Spinal cord (tissue), 10 donors: ENCODE results near the gene FMN1. TPM values are rescaled to one million over a fixed set of nuclear protein-coding genes. Genes with fewer than 3 reads are reported as not detected.

Experiments
- DNase-seq, 6 donors: peaks; one replicate each; pipeline versions ENCODE4 v3.0.0 to v3.0.0-alpha.2; 2013 to 2015; ENCODE audit warnings: low spot score in 6 of 6, low read depth in 4 of 6
- H3K27ac ChIP-seq: one replicate; pipeline ENCODE4 v1.5.1; 2013; ENCODE audit warnings: low read depth, low read length, control low read depth
- H3K27me3 ChIP-seq: one replicate; pipeline ENCODE4 v1.6.1; 2013; ENCODE audit warnings: low read length; ENCODE audit not compliant: control insufficient read depth, insufficient read depth
- H3K36me3 ChIP-seq: one replicate; pipeline ENCODE4 v1.6.1; 2013; ENCODE audit warnings: low read length; ENCODE audit not compliant: control insufficient read depth, insufficient read depth
- H3K4me1 ChIP-seq: one replicate; pipeline ENCODE4 v1.6.1; 2013; ENCODE audit warnings: low read length; ENCODE audit not compliant: control insufficient read depth, insufficient read depth
- H3K4me3 ChIP-seq: one replicate; pipeline ENCODE4 v1.5.1; 2013; ENCODE audit warnings: low read depth, low read length, control low read depth
- H3K9me3 ChIP-seq: one replicate; pipeline ENCODE4 v1.6.1; 2013; ENCODE audit warnings: low read length; ENCODE audit not compliant: control insufficient read depth, insufficient read depth
- WGBS: methylation state at CpG from one replicate; pipeline ENCODE4 v1.1.5; 2013; ENCODE audit warnings: missing lambda C conversion rate; ENCODE audit not compliant: insufficient coverage; 5-methylcytosine and 5-hydroxymethylcytosine counted together
- polyA plus RNA-seq, 2 donors: library from polyadenylated mRNA; unstranded; fragments of 120-200 nt; gene quantifications; one replicate each; pipeline ENCODE4 v1.2.1, GENCODE V29; 2013; ENCODE audit not compliant: insufficient read length in 2 of 2
- total RNA-seq, 2 donors: library from RNA; depleted of rRNA in 1 of 2; stranded (reverse); fragments of 120-200 nt in 1 of 2; fragments of >200 nt in 1 of 2; gene quantifications; one replicate each; pipeline versions ENCODE4 v1.2.3 to v1.2.4, GENCODE V29; 2013 to 2014
- donor health status: healthy.

FMN1 gene
- total and polyA plus RNA-seq, 4 donors, result 1.00 to 5.7 (median 2.8) TPM

DNA sequence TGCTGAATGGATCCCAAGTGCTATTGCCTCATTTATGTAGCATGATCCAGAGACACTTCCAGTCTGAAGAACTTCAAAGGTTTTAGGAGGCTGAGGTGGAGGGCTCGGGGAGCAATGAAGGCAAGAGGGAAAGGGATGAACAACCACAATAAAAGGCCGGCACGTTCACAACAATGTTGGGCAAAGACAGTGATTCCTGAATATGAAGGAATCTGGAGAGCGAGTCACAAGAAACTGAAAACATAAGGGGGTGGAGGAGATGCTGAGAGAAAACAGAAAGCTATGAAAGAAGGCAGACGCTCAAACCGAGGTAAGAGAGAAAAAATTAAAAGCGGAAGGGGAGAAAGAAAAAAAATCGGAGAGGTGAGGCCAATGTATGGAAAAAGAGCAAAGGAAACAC is 356.6 kb downstream of the FMN1 start:
- WGBS, result 71% methylated on average over 8 of the region's 8 CpGs
- no peaks in the 10 kb centered on the region for H3K27me3 ChIP-seq
- no peaks in the 10 kb centered on the region for H3K36me3 ChIP-seq
- H3K4me3 ChIP-seq, result no peak overlapping the region
- H3K9me3 ChIP-seq, result no peaks in the 10 kb centered on the region
- no peak overlapping the region for H3K27ac ChIP-seq
- DNase-seq, result no peak
- peaks cover 3% of the 10 kb centered on the region for H3K4me1 ChIP-seq

DNA sequence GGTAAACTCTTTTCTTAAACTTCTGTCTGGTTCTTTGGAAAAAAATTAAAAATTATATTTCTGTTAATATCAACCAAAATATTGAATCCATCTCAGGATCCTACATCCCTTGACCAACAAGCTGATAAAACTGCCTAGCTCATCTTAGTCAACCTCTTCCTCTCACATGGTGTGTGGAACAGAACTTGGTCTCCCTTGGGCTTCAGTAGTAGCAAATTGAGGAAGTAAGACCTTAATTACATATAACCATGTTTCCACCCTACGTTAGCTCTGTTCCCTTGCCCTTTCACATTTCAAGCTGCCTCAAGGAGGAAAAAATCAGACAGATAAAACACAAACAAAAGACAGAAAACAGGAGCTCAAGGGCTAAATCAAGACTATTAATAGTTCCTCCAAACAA is 360.4 kb downstream of the FMN1 start:
- Histone ChIP-seq H3K27me3 (no peaks in the 10 kb centered on the region), H3K4me1 (peaks cover 3% of the 10 kb centered on the region), H3K27ac (no peak overlapping the region), H3K36me3 (no peaks in the 10 kb centered on the region), H3K9me3 (no peaks in the 10 kb centered on the region), H3K4me3 (no peak overlapping the region)
- DNase-seq, result no peak
- WGBS, result 89% methylated on average over 1 of the region's 1 CpG

DNA sequence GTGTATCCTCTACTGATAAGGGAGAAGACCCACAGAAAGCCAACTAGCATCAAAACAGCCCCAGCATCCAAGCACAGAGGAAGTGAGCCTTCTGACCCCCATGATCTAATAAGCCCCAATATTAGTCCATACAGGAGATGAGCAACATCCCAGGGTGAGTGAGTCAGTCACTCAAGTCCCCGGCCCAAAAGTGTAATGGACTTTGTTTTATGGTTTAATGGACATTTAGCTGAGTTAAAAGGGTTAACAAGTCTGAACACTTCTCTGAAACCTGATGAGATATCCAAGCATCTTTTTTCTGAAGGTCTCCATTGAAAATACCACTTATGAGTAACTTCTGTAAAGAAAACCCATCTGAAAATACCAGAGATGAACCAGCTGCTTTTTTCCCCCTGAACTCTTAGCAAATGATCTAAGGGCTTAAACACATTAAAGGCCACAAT is 361.1 kb downstream of the FMN1 start:
- Histone ChIP-seq H3K9me3 (no peaks in the 10 kb centered on the region), H3K36me3 (no peaks in the 10 kb centered on the region), H3K27me3 (no peaks in the 10 kb centered on the region), H3K27ac (no peak overlapping the region), H3K4me3 (no peak overlapping the region), H3K4me1 (peaks cover 2% of the 10 kb centered on the region)
- no CpG with 5 or more reads among the region's 1 CpG for WGBS
- no peak for DNase-seq

DNA sequence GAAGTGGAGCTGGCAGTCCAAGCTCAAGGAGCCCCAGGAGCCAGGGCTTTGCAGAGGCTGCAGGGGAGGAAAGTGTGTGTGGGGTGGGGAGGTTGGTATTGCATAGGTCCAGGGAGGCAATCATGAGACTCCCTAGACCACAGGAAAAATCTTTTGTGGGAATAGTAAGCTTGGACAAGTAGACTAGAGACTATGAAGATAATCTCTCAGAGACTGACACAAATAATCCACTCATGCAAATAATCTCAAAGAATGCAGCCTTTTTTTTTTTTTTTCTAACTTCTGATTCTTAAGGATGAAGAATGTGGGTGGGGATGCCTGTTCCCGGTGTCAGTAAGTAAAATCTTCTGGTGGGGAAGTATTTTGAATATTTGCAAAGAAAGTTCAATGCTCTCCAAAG is 363.0 kb downstream of the FMN1 start:
- Histone ChIP-seq H3K4me1 (no peaks in the 10 kb centered on the region), H3K36me3 (no peaks in the 10 kb centered on the region), H3K4me3 (no peak overlapping the region), H3K27ac (no peak overlapping the region), H3K27me3 (no peaks in the 10 kb centered on the region), H3K9me3 (no peaks in the 10 kb centered on the region)
- WGBS, result no CpG with 5 or more reads among the region's 1 CpG
- DNase-seq, result no peak

DNA sequence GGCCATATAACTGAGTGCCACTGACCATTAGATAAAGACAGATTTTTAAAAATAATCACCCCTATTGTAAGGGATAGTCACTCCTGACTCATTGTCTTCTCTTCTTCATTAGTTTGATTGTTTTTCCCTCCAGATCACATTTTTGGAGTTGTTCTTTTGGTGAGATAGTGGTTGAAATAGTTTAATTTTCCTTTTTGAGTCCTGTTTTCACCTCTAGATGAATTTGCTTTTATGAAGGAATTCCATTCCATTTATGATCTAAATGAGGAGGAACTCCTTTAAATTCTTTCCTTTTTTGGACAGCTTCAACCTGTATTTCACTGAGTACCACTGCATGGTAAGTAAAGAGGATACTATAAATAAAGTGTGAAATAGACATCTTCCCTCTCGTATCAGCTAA is 364.3 kb downstream of the FMN1 start:
- H3K36me3 ChIP-seq, result no peaks in the 10 kb centered on the region
- H3K4me1 ChIP-seq, result no peaks in the 10 kb centered on the region
- H3K9me3 ChIP-seq, result no peaks in the 10 kb centered on the region
- DNase-seq, result no peak
- no CpG with 5 or more reads among the region's 1 CpG for WGBS
- H3K27ac ChIP-seq, result no peak overlapping the region
- no peaks in the 10 kb centered on the region for H3K27me3 ChIP-seq
- no peak overlapping the region for H3K4me3 ChIP-seq

DNA sequence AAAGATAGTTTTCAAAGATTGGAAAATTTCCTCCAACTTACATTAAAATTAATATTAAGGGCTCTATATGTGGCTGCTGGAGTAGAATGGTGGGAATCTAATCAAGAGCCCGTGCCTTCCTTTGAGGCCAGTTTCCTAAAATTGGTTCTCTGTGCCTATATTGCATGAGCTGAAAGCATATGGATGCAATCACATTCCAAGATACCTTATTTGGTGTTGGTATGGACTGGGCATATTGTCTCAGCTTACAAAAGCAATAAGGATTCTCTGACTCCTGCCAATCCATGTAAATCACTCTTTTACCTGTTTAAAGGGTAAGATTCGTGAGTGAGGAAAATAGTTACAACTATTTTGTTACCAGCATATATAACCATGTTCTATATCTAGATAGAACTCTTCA is 365.1 kb downstream of the FMN1 start:
- Histone ChIP-seq H3K4me1 (no peaks in the 10 kb centered on the region), H3K27me3 (no peaks in the 10 kb centered on the region), H3K27ac (no peak overlapping the region), H3K4me3 (no peak overlapping the region), H3K9me3 (no peaks in the 10 kb centered on the region), H3K36me3 (no peaks in the 10 kb centered on the region)
- no peak for DNase-seq
- WGBS, result 100% methylated on average over 1 of the region's 2 CpGs

DNA sequence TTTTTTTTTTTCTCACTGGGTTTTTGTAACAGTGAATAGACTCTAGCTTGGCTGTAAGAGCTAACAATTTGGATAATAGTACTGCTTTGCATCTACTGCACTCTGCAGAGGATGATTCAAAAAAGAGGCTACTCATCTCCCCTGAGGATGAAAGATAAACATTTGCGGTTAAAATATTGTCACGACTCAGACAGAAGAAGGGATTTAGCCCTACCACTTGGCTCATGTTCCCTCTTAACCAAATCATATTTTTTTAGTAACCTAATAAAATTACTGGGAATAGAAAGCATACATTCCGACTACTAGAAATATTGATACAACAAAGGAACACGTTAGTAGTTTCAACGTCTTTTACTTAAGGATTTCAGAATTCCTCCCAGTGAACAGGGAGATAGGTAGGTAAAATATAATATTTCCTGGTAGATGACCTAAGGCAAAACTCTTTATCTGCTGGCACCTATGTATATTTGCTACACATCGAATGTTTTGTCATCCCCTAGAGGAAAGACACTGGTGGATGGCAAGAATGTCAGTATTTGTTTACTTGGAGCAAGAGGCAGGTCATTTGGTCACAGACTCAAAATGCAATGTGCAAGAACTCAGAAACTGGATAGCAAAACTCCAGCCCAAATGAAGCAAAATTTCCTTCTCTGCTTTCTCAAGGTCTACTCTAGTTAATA is 365.9 kb downstream of the FMN1 start:
- H3K27ac ChIP-seq, result no peak overlapping the region
- no peaks in the 10 kb centered on the region for H3K9me3 ChIP-seq
- no peaks in the 10 kb centered on the region for H3K4me1 ChIP-seq
- no peaks in the 10 kb centered on the region for H3K36me3 ChIP-seq
- H3K27me3 ChIP-seq, result no peaks in the 10 kb centered on the region
- no CpG with 5 or more reads among the region's 6 CpGs for WGBS
- no peak overlapping the region for H3K4me3 ChIP-seq
- no peak for DNase-seq

DNA sequence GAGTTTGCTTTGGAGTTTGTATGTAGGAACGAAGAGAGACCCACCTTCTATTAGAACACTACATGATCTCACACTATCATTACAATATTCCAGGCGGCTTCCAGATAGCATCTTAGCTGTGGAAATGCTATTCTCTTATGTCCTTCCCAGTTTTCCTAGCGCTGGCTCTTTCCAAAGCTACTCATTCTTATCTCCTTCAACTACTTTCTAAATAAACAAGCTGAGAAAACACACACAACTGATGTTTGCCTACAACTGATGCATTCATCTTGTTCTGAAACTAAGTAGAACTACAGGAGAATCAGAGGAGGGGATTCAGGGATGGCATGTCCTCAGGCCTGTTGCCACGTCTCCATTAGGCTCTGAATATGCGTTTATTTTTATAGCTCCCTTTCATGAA is 367.8 kb downstream of the FMN1 start:
- H3K36me3 ChIP-seq, result no peaks in the 10 kb centered on the region
- WGBS, result 100% methylated on average over 1 of the region's 5 CpGs
- H3K27me3 ChIP-seq, result no peaks in the 10 kb centered on the region
- no peak for DNase-seq
- H3K4me1 ChIP-seq, result no peaks in the 10 kb centered on the region
- no peak overlapping the region for H3K4me3 ChIP-seq
- H3K9me3 ChIP-seq, result no peaks in the 10 kb centered on the region
- no peak overlapping the region for H3K27ac ChIP-seq

DNA sequence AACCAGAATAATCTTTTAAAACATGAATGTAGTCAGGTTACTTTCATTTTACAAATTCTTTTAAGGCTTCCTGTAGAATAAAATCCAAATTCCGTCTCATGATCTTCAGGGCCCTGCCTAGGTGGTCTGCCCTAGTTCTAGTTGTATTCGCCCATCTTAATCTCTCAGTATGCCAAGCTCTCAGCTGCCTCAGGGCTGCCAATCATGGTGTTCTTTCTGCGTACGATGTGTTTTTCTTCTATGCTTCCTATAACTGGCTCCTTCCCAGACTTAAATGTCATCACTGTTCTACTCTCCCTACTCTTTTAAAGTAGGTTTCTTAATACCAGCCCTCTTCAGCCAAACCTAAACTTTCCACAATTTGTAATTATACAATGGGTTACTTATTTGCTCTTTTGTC is 369.3 kb downstream of the FMN1 start:
- Histone ChIP-seq H3K4me3 (no peak overlapping the region), H3K9me3 (no peaks in the 10 kb centered on the region), H3K36me3 (no peaks in the 10 kb centered on the region), H3K27me3 (no peaks in the 10 kb centered on the region), H3K4me1 (no peaks in the 10 kb centered on the region), H3K27ac (no peak overlapping the region)
- 93% methylated on average over 4 of the region's 4 CpGs for WGBS
- no peak for DNase-seq

DNA sequence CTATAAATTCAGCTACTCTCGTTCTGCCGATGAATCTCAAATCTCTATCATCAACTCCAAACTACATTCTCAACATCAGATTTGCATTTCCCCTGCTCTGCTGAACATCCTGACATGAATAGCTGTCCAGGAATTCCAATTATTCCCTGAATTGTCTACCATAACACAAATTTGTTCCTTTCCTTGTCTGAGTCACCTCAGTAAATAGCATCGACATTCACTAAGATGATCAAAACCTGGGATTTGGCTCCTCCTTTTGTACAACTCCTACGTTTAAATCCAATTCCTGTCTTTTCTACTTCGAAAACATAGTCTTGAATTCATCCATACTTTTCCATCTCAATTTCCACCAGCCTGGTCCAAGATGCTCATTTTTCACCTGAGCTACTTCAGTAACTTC is 369.7 kb downstream of the FMN1 start:
- DNase-seq, result no peak
- Histone ChIP-seq H3K9me3 (no peaks in the 10 kb centered on the region), H3K4me3 (no peak overlapping the region), H3K4me1 (no peaks in the 10 kb centered on the region), H3K27ac (no peak overlapping the region), H3K27me3 (no peaks in the 10 kb centered on the region), H3K36me3 (no peaks in the 10 kb centered on the region)
- WGBS, result 65% methylated on average over 5 of the region's 5 CpGs
